Smooth muscle cell (in vitro differentiated cells): ENCODE measurements around the gene PTPRM. TPM values are rescaled to one million over a fixed set of nuclear protein-coding genes. Genes with fewer than 3 reads are reported as not detected.

Source experiments
- DNase-seq: peaks from one replicate; lab custom pipeline; 2025; ENCODE audit not compliant: unreplicated experiment; lab: John Stamatoyannopoulos, UW
- H2AFZ ChIP-seq: fragments of 200-600 bp; sonication (generic); 2 replicates; pipeline ENCODE4 v1.6.0; 2016; ENCODE audit warnings: antibody characterized with exemption, low read depth, mild to moderate bottlenecking
- H3F3A ChIP-seq: fragments of 200-600 bp; sonication (generic); 2 replicates; pipeline ENCODE4 v1.6.0; 2017; ENCODE audit warnings: antibody characterized with exemption, low read depth
- H3K27ac ChIP-seq: fragments of 200-600 bp; sonication (generic); 2 replicates; pipeline ENCODE4 v1.5.1; 2016; ENCODE audit warnings: low read depth, mild to moderate bottlenecking
- H3K27me3 ChIP-seq: fragments of 200-600 bp; sonication (generic); 2 replicates; pipeline ENCODE4 v1.6.1; 2016; ENCODE audit warnings: low read depth, mild to moderate bottlenecking
- H3K36me3 ChIP-seq: fragments of 200-600 bp; sonication (generic); 2 replicates; pipeline ENCODE4 v1.5.1; 2016; ENCODE audit warnings: low read depth
- H3K4me1 ChIP-seq: fragments of 200-600 bp; sonication (generic); 2 replicates; pipeline ENCODE4 v1.5.1; 2016; ENCODE audit warnings: low read depth
- H3K4me2 ChIP-seq: fragments of 200-600 bp; sonication (generic); 2 replicates; pipeline ENCODE4 v1.6.0; 2016; ENCODE audit warnings: mild to moderate bottlenecking
- H3K4me3 ChIP-seq: fragments of 200-600 bp; sonication (generic); 2 replicates; pipeline ENCODE4 v1.5.1; 2016; ENCODE audit warnings: mild to moderate bottlenecking
- H3K79me2 ChIP-seq: fragments of 200-600 bp; sonication (generic); 2 replicates; pipeline ENCODE4 v1.6.0; 2016; ENCODE audit warnings: low read depth, mild to moderate bottlenecking
- H3K9ac ChIP-seq: fragments of 200-600 bp; sonication (generic); 2 replicates; pipeline ENCODE4 v1.6.0; 2016; ENCODE audit warnings: low read depth
- H3K9me3 ChIP-seq: fragments of 200-600 bp; sonication (generic); replicated peaks from 2 replicates; pipeline ENCODE4 v1.5.1; 2016; ENCODE audit warnings: low read depth
- H4K20me1 ChIP-seq: fragments of 200-600 bp; sonication (generic); 2 replicates; pipeline ENCODE4 v1.6.0; 2016; ENCODE audit warnings: low read depth
- WGBS: methylation state at CpG from one replicate; pipeline ENCODE4 v1.1.7; 2016; ENCODE audit warnings: low lambda C conversion rate; 5-methylcytosine and 5-hydroxymethylcytosine counted together
- polyA plus RNA-seq: library from polyadenylated mRNA; unstranded; fragments of >200 nt; fragmentation: Nextera tagmentation; extraction: Ambion mirVana; gene quantifications from 2 replicates; pipeline ENCODE4 v1.2.1, GENCODE V29; 2016
- total RNA-seq: library from RNA; depleted of rRNA; stranded (reverse); fragments of >200 nt; gene quantifications from 2 replicates; pipeline ENCODE4 v1.2.3, GENCODE V29; 2014
- TF ChIP-seq, protein P1 (sequence below): fragments of 200-600 bp; sonication (generic); IDR thresholded peaks from 2 replicates; pipeline ENCODE4 v1.5.1; 2017; ENCODE audit warnings: borderline replicate concordance, mild to moderate bottlenecking, antibody characterized with exemption; ENCODE audit not compliant: insufficient read depth, poor library complexity, severe bottlenecking

Gene PTPRM
- total and polyA plus RNA-seq, 2 experiments from 2014 or later = 57.5 to 115 TPM

DNA sequence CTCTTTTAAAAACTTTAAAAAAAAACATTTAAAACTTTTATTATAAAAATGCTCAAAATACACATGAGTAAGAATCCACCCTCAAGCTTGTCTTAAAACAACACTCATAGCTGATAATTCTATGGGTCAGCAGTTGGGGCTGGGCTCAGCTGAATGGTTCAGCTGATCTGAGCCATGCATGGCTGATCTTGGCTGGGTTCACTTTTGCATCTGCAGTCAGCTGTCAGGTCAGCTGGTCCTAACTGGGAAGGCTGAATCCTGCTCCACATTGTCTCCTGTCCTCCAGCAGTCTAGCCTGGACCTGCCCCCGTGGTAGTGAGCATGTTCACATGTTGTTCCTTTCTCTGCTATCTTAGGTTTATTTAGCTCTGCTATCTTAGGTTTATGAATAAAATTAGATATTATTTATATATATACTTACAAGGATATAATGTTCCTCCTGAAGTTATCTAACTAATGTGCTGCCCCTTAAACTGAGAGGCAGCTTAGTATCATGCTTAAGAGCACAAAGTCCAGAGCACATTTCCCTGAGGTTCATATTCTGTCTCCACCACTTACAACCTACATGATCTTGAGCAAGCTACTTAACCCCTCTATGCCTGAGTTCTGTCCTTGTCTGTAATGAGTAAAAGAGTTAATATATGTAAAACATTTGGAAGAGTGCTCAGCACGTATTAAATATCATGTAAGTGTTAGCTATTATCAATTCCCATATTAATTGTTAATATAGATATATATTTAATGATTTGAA, 309.4 kb downstream of the PTPRM start:
- Histone ChIP-seq H3K4me1 (peaks cover 17% of the 10 kb centered on the region), H3K79me2 (peaks cover 30% of the 10 kb centered on the region)

DNA sequence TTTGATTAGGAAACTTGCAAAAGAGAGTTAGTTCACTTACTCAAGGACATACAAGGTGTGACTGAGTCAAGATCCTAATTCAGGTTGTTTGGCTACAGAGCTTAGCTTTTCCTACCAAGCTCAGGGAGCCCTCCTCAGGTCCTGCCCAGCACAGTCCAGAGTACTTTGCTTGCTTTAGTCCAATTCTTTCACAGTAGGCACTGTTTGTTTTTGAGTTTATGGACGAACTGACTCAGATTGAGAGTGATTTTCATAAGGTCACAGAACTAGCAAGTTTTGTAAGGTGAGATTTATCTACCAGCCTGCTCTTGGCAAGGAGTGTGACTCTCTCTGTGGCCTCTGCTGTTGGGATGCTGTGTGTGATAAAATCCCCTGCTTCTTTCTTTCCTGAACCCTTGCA, 310.5 kb downstream of the PTPRM start:
- TF ChIP-seq, protein P1, sequence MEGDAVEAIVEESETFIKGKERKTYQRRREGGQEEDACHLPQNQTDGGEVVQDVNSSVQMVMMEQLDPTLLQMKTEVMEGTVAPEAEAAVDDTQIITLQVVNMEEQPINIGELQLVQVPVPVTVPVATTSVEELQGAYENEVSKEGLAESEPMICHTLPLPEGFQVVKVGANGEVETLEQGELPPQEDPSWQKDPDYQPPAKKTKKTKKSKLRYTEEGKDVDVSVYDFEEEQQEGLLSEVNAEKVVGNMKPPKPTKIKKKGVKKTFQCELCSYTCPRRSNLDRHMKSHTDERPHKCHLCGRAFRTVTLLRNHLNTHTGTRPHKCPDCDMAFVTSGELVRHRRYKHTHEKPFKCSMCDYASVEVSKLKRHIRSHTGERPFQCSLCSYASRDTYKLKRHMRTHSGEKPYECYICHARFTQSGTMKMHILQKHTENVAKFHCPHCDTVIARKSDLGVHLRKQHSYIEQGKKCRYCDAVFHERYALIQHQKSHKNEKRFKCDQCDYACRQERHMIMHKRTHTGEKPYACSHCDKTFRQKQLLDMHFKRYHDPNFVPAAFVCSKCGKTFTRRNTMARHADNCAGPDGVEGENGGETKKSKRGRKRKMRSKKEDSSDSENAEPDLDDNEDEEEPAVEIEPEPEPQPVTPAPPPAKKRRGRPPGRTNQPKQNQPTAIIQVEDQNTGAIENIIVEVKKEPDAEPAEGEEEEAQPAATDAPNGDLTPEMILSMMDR = no peak
- no peak overlapping the region for H3K9ac ChIP-seq

More for the DNA sequence above, 309.4 kb downstream of the PTPRM start:
- H3K4me3 ChIP-seq = no peak overlapping the region
- no peaks in the 10 kb centered on the region for H3K36me3 ChIP-seq
- H2AFZ ChIP-seq = no peak overlapping the region
- H3F3A ChIP-seq = no peaks in the 10 kb centered on the region
- H3K9ac ChIP-seq = no peak overlapping the region
- H3K4me2 ChIP-seq = no peak overlapping the region
- TF ChIP-seq, protein P1 = no peak
- no peaks in the 10 kb centered on the region for H3K27me3 ChIP-seq
- 98% methylated on average over 2 of the region's 2 CpGs for WGBS
- DNase-seq = no peak
- H3K9me3 ChIP-seq = no peaks in the 10 kb centered on the region
- peaks cover 39% of the 10 kb centered on the region for H4K20me1 ChIP-seq
- no peak overlapping the region for H3K27ac ChIP-seq

DNA sequence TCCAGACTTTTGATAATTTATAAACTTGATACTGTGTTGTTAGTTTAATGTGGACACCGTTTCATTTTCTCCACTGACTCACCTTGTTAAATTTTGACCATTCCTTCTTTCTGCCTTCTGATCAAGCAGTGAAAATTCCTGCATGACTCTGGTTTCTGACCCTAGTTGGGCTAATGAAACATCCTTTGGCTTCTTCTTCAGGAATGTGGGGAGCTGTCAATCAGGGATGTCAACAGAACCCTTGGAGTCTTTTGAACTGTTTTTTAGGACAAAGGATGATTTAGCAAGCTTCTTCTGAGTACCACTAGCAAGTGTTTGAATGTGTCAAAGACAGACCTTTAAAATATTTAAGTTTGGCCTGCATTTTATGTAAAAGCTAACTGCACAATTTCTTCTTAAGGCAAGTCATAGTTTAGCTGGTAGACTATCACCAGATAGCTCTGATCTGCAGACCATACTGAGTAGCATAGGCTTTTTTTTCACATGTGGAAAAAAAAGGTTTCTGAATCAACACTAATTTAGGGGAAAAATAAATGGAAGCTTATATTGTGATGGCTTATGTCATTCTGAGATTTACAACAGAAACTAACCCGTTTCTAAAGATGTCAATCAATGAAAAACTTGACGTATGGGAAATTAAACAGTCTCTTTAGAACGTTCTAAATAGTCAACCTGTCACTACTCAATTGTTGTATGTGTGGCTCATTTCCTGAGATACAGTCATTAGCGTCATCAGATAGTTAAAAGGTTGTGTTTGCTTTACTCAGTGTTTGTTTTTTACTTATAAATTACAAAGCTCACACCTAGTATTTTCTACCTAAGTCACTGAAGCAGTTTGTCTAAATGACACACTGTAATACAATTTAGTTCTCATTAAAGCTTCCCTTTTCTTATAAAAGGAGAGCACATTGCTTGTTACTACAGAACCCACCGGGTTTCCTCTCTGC, 311.4 kb downstream of the PTPRM start:
- Histone ChIP-seq H3K27me3 (no peaks in the 10 kb centered on the region), H3K9me3 (no peaks in the 10 kb centered on the region), H2AFZ (no peak overlapping the region), H3F3A (no peaks in the 10 kb centered on the region), H3K27ac (no peak overlapping the region), H4K20me1 (peaks cover 25% of the 10 kb centered on the region), H3K36me3 (no peaks in the 10 kb centered on the region), H3K4me2 (no peak overlapping the region), H3K79me2 (peaks cover 31% of the 10 kb centered on the region), H3K4me1 (peaks cover 6% of the 10 kb centered on the region), H3K4me3 (no peak overlapping the region), H3K9ac (no peak overlapping the region)
- TF ChIP-seq, protein P1 = no peak
- no peak for DNase-seq
- WGBS = 68% methylated on average over 6 of the region's 6 CpGs

More for the DNA sequence above, 310.5 kb downstream of the PTPRM start:
- Histone ChIP-seq H3K4me3 (no peak overlapping the region), H3K79me2 (peaks cover 26% of the 10 kb centered on the region), H3F3A (no peaks in the 10 kb centered on the region), H3K4me2 (no peak overlapping the region), H4K20me1 (peaks cover 28% of the 10 kb centered on the region), H3K9me3 (no peaks in the 10 kb centered on the region), H3K4me1 (peaks cover 11% of the 10 kb centered on the region), H3K36me3 (no peaks in the 10 kb centered on the region), H2AFZ (no peak overlapping the region), H3K27ac (no peak overlapping the region), H3K27me3 (no peaks in the 10 kb centered on the region)
- no peak for DNase-seq
- WGBS = 62% methylated on average over 1 of the region's 1 CpG
